Measurements from ENCODE around the gene DST.

DNA sequence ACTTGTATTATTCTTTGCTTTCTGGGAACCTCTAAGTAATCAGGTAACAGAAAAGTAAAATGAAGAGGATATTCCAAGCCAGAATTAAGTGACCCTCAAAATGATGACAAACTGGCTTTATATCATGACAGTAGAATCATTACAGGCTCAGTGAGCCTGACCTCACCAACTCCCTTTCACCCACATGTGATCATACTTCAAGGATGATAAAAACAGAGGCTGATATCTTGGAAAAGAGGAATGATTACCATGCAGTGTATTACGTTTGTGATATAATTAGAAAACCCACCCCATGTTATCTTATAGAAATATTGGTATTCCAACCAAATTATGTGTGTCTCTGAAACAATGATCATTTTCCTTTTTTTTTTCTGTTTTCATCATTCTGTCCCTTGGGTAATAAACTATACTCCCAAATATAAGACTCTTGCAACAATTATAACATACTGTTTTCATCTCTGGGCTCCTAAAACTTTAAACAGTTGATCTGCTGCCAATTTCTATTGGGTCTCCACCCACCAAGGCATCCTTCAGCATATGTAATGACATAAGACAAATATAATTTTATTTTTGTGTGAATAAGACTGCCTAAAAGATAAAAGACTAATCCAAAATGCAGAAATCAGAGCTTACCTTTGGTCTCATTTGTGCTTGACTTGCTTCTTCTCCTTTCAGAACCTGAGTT lies 115.7 kb downstream of the DST start:
- TF ChIP-seq ELF1 (IDR thresholded peaks at IDR 0.05): no peak
- TF ChIP-seq, protein P1, sequence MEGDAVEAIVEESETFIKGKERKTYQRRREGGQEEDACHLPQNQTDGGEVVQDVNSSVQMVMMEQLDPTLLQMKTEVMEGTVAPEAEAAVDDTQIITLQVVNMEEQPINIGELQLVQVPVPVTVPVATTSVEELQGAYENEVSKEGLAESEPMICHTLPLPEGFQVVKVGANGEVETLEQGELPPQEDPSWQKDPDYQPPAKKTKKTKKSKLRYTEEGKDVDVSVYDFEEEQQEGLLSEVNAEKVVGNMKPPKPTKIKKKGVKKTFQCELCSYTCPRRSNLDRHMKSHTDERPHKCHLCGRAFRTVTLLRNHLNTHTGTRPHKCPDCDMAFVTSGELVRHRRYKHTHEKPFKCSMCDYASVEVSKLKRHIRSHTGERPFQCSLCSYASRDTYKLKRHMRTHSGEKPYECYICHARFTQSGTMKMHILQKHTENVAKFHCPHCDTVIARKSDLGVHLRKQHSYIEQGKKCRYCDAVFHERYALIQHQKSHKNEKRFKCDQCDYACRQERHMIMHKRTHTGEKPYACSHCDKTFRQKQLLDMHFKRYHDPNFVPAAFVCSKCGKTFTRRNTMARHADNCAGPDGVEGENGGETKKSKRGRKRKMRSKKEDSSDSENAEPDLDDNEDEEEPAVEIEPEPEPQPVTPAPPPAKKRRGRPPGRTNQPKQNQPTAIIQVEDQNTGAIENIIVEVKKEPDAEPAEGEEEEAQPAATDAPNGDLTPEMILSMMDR (IDR thresholded peaks at IDR 0.05): no peak
- TF ChIP-seq EP300 (IDR thresholded peaks at IDR 0.05; ENCODE audit: borderline replicate concordance in 1 of 2, low read depth in 1 of 2, low read length in 1 of 2): no peak

Measured in SK-N-SH (cell line).